NCI-H1436 (cell line): Measurements from ENCODE around the gene IL36RN.

Experiments
- DNase-seq: peaks from one replicate; lab custom pipeline; 2025; lab: John Stamatoyannopoulos, UW

Gene IL36RN

DNA sequence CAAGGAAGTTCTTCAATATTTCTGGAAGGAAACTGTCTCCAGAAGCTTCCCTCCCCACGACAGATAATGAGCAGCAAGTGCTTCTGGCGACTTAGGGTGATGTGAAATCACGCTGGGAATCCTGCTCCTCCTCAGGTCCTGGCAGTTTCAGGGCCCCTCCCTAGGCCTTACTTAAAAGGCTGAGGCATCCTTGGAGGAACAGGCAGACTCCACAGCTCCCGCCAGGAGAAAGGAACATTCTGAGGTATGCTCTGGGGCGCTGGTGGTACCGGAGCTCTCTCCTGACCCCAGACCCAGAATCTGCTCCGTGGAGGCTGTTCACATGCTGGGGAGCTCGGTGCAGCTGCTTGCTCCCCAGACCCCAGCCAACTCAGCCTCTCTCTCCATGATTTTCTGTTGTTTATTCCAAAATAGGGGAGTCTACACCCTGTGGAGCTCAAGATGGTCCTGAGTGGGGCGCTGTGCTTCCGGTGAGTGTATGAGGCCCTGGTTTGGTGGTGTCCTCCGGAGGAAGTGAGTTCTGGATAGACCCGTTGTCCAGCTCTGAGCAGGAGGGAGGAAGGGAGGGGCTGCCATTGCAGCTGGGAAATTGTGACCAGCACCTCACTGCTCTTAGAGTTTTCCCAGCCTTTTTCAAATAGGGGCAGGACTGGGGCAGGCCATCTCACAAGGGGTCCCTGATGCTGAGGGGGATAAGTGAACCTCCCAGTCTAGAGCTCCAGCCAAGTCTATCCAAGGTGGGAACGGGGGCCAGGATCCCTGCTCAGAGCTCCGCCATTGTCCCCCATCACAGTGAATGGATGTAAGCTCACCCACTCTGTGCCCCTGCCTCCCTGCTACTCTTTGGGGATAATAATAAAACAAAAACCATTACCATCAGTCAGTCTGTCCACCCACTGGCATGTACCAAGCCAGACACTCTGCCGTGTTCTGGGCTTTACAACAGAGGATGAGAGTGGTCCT is at the start of gene IL36RN:
TSS of gene IL36RN (plus strand) at position 201 of the 963 bp plus-strand sequence. CDS start at position 442, 241 bp downstream.
- DNase-seq: no peak

- DNase-seq: no peak
Measured at GRCh38 chr2:113009622-113010021, 49.4 kb upstream of the IL36RN start.

- no peak for DNase-seq
Measured at GRCh38 chr2:113010088-113010487, 48.9 kb upstream of the IL36RN start.

DNA sequence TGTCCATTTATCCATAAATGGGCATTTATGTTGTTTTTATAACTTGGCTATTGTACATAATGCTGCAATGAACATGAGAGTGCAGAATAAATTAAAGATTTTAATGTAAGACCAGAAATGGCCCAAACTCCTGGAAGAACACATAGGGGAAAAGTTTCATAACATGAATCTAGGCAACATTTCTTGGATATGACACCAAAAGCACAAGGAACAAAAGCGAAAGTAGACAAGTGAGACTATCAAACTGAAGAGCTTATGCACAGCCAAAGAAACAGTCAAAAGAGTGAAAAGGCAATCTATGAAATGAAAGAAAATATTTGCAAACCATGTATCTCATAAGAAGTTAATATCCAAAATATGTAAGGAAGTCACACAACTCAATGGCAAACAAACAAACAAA is 47.9 kb upstream of the IL36RN start:
- DNase-seq: no peak

DNA sequence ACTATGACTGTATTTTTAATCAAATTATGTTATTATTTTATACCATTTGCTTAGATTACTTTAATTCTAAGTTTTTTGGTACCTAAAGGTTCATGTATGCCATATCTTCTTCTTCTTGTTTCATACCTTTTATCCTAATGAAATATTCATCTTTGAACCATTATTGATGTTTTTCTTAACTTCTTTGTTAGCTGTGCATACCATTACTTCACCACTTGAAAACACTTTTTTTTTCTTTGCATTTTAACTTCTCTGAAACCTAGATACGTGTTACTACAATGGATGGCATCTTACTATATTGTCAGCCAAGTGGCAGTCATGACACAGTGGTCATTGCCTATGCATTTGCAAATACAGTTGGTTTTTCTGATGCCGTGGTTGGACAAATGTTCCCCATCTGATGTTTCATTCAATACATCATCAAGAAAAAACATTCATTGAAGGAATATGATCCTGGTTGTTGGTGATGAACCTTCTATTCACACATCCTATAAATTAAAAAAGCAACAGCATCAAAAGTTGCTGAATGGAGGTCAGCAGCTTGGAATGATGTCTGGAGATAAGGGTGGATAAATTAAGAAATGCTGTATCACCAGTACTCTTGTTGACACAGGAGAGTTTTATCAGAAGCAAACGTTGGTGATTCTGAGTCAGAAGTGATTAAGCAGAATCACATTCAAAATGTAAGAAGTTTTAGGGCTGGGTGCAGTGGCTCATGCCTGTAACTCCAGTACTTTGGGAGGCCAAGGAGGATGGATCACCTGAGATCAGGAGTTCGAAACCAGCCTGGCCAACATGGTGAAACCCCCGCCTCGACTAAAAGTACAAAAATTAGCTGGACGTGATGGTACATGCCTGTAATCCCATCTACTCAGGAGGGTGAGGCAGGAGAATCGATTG is 46.3 kb upstream of the IL36RN start:
- no peak for DNase-seq

DNA sequence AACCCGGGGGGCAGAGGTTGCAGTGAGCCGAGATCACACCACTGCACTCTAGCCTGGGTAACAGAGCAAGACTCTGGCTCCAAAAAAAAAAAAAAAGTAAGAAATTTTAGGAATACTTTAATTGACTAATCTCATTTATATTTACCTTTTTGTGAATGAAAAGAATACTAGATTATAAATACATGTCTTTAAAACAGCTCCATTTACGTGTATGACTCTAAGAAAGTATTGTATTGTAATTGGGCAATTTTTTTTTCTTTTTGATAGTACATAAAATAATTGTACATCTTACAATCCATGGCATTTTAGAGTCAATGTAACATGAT is 45.7 kb upstream of the IL36RN start:
- no peak for DNase-seq

DNA sequence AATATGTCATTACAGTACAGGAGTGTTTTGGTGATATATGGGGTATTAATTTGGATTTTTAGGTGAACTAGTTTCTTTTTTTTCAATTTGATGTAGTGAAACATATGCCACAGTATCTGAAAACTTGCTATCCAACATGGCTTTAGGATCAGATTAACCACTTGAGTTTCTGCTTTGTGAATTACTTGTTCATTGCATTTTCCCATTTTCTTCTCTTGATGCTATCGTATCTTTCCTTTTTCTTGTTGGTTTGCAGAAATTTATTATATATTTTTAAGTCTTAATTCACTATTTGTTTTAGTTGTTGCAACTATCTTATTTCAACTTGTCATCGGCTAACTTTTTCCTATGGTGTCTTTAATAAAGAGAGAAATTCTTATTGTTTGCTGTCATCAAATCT is 44.9 kb upstream of the IL36RN start:
- no peak for DNase-seq

GRCh38 chr2:113015042-113015441 is 44.0 kb upstream of the IL36RN start:
- no peak for DNase-seq

DNA sequence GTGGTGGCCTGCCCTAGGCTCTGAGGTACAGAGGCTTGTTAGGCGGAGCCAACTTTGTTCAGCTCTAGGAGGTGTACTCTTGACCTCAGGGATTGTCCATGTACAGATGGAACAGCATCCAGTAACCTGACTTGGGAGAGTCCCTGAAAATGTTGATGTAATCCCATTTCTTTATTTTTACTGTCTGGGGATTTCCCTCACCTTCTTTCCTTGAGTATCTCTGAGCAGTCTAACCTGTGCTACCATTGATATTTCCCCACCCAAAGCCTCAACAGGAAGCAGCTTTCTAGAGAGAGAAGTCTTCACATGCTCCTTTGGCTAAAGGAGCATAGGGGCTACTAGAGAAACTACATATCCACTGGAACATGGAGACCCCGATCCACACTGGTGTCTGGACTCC is 43.3 kb upstream of the IL36RN start:
- no peak for DNase-seq

DNA sequence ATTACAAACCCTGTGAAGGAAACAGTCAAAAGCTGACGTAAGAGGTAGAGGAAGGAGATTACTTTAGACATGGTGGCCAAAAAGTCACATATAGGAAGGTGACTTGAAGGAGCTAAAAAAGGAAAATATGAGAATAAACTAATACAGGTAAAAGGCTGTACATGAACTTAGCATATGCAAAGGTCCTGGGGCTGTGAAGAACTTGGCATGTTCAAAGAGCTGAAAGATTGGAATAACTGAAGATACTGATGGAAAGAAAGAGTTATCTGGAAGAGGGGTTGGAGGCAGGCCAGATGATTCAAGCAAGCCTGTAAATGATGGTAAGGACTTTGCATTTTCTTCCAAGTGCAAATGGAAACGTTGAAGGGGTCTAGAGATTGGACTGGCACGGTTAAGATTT is 40.5 kb upstream of the IL36RN start:
- DNase-seq: no peak

GRCh38 chr2:113021312-113021711 is 37.7 kb upstream of the IL36RN start:
- DNase-seq: no peak

- DNase-seq: no peak
Measured at GRCh38 chr2:113024764-113025163, 34.2 kb upstream of the IL36RN start.

- DNase-seq: no peak
Measured at GRCh38 chr2:113025737-113026136, 33.3 kb upstream of the IL36RN start.

DNA sequence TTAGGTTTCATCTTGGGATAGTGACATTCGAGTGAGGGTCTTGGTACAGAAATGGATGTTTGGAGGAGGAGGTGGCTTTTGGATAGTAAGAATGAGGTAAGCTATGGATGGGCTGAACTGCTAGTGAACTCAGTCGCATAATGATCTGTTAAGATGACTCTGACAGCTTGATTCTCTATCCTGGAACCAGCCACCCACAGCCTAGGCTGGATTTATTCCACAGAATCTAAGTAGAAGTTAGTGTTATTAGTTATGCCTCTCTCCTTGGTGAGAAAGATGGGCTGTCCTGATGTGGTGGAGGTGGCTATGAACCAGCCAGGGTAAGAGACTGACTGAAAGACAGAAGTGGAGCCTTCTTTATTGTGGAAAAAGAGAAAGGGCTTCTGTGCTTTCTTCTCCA is 31.3 kb upstream of the IL36RN start:
- DNase-seq: no peak

DNA sequence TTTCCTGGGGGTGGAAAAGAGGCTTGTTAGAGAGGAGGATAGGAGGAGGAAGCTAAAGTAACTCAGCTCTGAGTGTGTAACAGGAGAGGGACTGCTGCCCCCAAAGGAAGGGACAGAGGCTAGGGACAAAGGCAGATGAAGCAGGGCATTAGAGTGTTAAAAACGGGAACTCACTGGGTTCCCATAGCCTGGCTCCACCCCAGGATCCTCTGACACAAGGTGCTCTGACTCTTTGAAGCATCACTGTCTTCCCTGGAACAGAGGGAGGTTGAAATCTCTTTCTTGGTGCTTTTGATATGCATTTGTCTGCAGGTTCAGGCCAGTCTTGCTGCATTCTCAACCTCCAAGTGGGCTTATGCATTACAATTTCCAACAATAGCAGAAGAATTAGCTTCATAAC is 30.9 kb upstream of the IL36RN start:
- DNase-seq: no peak

- DNase-seq: no peak
Measured at GRCh38 chr2:113032737-113033136, 26.3 kb upstream of the IL36RN start.

- DNase-seq: no peak
Measured at GRCh38 chr2:113034016-113034415, 25.0 kb upstream of the IL36RN start.

- DNase-seq: no peak
Measured at GRCh38 chr2:113036763-113037162, 22.2 kb upstream of the IL36RN start.

DNA sequence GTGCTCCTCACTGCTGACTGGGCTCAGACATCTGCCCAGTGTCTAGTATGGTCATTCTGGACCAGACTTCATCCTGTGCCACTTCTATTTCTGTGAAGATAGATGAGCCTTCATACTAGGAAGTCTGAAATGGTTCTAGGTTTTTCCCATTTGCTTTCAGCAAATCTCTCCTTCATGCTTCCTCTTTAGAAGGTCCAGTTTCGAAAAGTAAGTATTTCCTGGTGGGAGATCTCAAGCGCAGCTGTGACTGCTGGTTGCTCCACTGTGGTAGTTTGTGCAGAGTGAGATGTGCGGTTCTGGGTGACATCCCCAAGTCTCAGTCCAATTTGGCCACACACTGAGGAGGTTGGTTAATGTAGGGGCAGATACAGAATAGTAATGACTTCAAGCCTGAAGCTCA is 20.7 kb upstream of the IL36RN start:
- no peak for DNase-seq

DNA sequence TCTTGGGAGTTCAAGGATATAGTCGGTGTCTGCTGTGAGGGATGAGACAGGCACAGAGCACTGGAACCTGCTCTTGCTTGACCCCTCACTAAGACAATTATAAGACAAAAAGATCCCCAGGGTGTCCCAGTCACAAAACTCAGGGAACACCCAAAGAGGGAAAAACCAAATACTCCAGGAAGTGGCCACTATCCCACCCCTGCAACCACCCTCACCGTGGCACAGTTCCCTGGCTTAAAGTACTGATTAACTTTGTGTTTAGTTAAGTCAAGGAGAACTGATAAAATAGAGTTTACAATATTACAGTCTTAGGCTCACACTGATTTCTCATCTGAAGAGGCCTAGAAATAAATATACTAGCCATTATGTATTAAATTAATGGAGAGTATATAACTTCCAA is 19.8 kb upstream of the IL36RN start:
- DNase-seq: no peak

DNA sequence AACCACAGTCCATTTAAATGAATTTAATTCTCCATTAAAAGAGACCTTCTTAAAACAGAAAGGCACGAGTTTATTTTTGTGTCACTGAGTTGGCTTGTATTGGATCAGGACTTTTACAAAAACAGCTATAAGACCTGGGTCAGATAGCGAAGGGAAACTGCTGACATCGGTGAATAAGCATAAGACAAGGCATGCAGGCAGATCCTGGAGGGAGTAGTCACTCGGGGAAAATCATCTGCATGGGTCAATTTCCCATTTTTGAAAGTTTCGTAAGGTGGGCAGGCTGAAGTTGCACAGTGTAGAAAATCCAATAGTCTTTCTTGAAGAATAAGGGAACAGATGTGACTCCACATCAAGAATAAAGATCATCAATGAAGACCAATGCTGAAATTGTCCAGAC is 19.3 kb upstream of the IL36RN start:
- DNase-seq: no peak

- no peak for DNase-seq
Measured at GRCh38 chr2:113041871-113042270, 17.1 kb upstream of the IL36RN start.

DNA sequence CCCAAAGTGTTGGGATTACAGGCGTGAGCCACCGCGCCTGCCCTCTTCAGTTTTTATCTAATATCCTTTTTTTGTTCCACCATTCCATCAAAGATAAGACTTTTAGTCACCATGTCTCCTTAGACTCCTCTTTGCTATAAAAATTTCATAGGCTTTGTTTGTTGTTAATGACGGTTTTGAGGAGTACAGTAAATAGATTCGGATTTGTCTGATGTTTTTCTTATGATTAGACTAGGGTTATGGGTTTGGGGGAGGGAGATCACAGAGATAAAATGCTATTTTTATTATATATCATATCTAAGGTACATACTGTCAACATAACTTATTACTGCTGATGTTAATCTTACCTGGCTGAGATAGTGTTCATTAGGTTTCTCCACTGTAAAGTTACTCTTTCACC is 12.5 kb upstream of the IL36RN start:
- DNase-seq: no peak
